Endothelial cell of umbilical vein (primary cell): Measurements from ENCODE around the gene HBE1. TPM values are rescaled to one million over a fixed set of nuclear protein-coding genes. Genes with fewer than 3 reads are reported as not detected.

Source experiments
- BruUV-seq: library from RNA; stranded (reverse); fragments of 400-500 nt; replicated peaks from 2 replicates; lab custom pipeline; 2021; lab: Mats Ljungman, UMichigan
- CTCF ChIA-PET: fragments of 300-600, 350-600 bp; sonication (Branson Sonifier 250); formaldehyde crosslinking; loops from one replicate; lab custom pipeline; 2021; ENCODE audit warnings: antibody characterized with exemption, inconsistent platforms; lab: Charles Lee
- POLR2A ChIA-PET: fragments of 300-600, 350-600 bp; sonication (Branson Sonifier 250); formaldehyde crosslinking; loops from one replicate; lab custom pipeline; 2021; ENCODE audit warnings: antibody characterized with exemption, inconsistent platforms; lab: Charles Lee
- DNase-seq: peaks from one replicate; pipeline ENCODE4 v3.0.0-alpha.2; 2011; ENCODE audit warnings: low read depth, low spot score
- FAIRE-seq: peaks from 2 replicates; lab custom pipeline; 2011; peaks lifted over from hg19 to GRCh38; lab: Jason Lieb, UNC
- H2AFZ ChIP-seq: 2 replicates; pipeline ENCODE4 v1.6.0; 2012; ENCODE audit warnings: low read depth, low read length, control low read depth, inconsistent platforms
- H3K27ac ChIP-seq: 2 replicates; pipeline ENCODE4 v1.5.1; 2011; ENCODE audit warnings: low read depth, mild to moderate bottlenecking, control low read depth, low read length, moderate library complexity; ENCODE audit not compliant: insufficient read depth
- H3K27me3 ChIP-seq, 2 experiments: 2 replicates each; pipeline versions ENCODE4 v1.6.0 to v1.6.1; 2011; ENCODE audit warnings: low read length in 2 of 2, mixed read lengths in 1 of 2; ENCODE audit not compliant: control insufficient read depth in 2 of 2, insufficient read depth in 2 of 2
- H3K36me3 ChIP-seq, 2 experiments: 2 replicates in 1 of 2; 3 replicates in 1 of 2; pipeline ENCODE4 v1.5.1; 2011; ENCODE audit warnings: low read length in 2 of 2, mild to moderate bottlenecking in 1 of 2, moderate library complexity in 1 of 2; ENCODE audit not compliant: control insufficient read depth in 2 of 2, insufficient read depth in 2 of 2; ENCODE audit errors: extremely low read depth in 1 of 2
- H3K4me1 ChIP-seq: 3 replicates; pipeline ENCODE4 v1.5.1; 2011; ENCODE audit warnings: mild to moderate bottlenecking, low read length; ENCODE audit not compliant: control insufficient read depth, insufficient read depth; ENCODE audit errors: extremely low read depth
- H3K4me2 ChIP-seq: 2 replicates; pipeline ENCODE4 v1.6.1; 2011; ENCODE audit warnings: low read length, control low read depth, mixed read lengths; ENCODE audit not compliant: insufficient read depth
- H3K4me3 ChIP-seq, 3 experiments: fragments of 200-600 bp in 1 of 3; sonication (generic), shearing (Covaris generic) in 1 of 3; replicated peaks in 1 of 3; 2 replicates each; pipeline ENCODE4 v1.5.1; 2011 to 2016; ENCODE audit warnings: control low read depth in 3 of 3, low read length in 3 of 3, mild to moderate bottlenecking in 2 of 3, inconsistent platforms in 1 of 3, low read depth in 1 of 3, moderate library complexity in 1 of 3; ENCODE audit not compliant: insufficient read depth in 1 of 3
- H3K79me2 ChIP-seq: 2 replicates; pipeline ENCODE4 v1.6.0; 2012; ENCODE audit warnings: low read length, inconsistent platforms; ENCODE audit not compliant: control insufficient read depth, insufficient read depth
- H3K9ac ChIP-seq: replicated peaks from 2 replicates; pipeline ENCODE3; 2011; ENCODE audit warnings: low read length, control low read depth; ENCODE audit not compliant: insufficient read depth; ENCODE audit errors: extremely low read depth
- H3K9me1 ChIP-seq: replicated peaks from 3 replicates; pipeline ENCODE4 v1.6.0; 2011; ENCODE audit warnings: mild to moderate bottlenecking, low read length; ENCODE audit not compliant: control insufficient read depth, insufficient read depth; ENCODE audit errors: extremely low read depth
- H3K9me3 ChIP-seq: replicated peaks from 2 replicates; pipeline ENCODE4 v1.5.1; 2012; ENCODE audit warnings: low read length, inconsistent platforms; ENCODE audit not compliant: control insufficient read depth, insufficient read depth
- H4K20me1 ChIP-seq: replicated peaks from 2 replicates; pipeline ENCODE3; 2011; ENCODE audit warnings: mild to moderate bottlenecking, low read length; ENCODE audit not compliant: control insufficient read depth, insufficient read depth; ENCODE audit errors: extremely low read depth
- EZH2 ChIP-seq: IDR thresholded peaks from 2 replicates; pipeline ENCODE4 v1.6.1; 2012; ENCODE audit warnings: borderline replicate concordance, low read depth, mild to moderate bottlenecking, moderate library complexity, low read length, inconsistent platforms; ENCODE audit not compliant: severe bottlenecking
- FOS ChIP-seq: IDR thresholded peaks from 2 replicates; pipeline ENCODE4 v1.6.1; 2011; ENCODE audit warnings: mild to moderate bottlenecking, low read length, moderate library complexity, borderline replicate concordance; ENCODE audit not compliant: insufficient read depth
- GATA2 ChIP-seq: IDR thresholded peaks from 2 replicates; pipeline ENCODE4 v1.7.0; 2011; ENCODE audit warnings: low read depth, mild to moderate bottlenecking, moderate library complexity, mixed read lengths, low read length; ENCODE audit not compliant: insufficient read length, insufficient read depth
- POLR2A ChIP-seq: IDR thresholded peaks from 2 replicates; pipeline ENCODE4 v1.6.1; 2012; ENCODE audit warnings: low read depth, mild to moderate bottlenecking, control low read depth, low read length
- POLR2AphosphoS5 ChIP-seq: IDR thresholded peaks from 2 replicates; pipeline ENCODE4 v1.6.1; 2012; ENCODE audit warnings: low read depth, mild to moderate bottlenecking, control low read depth, low read length, moderate library complexity; ENCODE audit not compliant: insufficient read depth
- dilution Hi-C: fragments of 300-500 bp; cut with MboI; formaldehyde crosslinking; loops from one replicate; pipeline ENCODE4 v1.15.0; 2019; ENCODE audit warnings: low sequenced_read_pairs; ENCODE audit not compliant: extremely low pct_ligation_motif_present
- intact Hi-C: fragments of 100-400 bp; cut with micrococcal nuclease; formaldehyde crosslinking; loops from one replicate; pipeline ENCODE4 v1.10.0; 2022
- polyA plus RNA-seq, 4 experiments: library from polyadenylated mRNA; depleted of rRNA in 3 of 4; stranded (reverse) in 3 of 4; unstranded in 1 of 4; fragments of >200 nt; gene quantifications; 2 replicates each; pipeline versions ENCODE4 v1.2.1 to v1.2.3, GENCODE V29; 2011 to 2012; ENCODE audit warnings: missing spikeins in 1 of 4
- total RNA-seq: library from RNA; stranded (reverse); gene quantifications from 2 replicates; pipeline ENCODE4 v1.2.3, GENCODE V29; 2021
- TF ChIP-seq, protein P1 (sequence below): IDR thresholded peaks from 2 replicates; pipeline ENCODE4 v1.6.1; 2011; ENCODE audit not compliant: insufficient read depth, insufficient read length
- TF ChIP-seq, protein P2 (sequence below), 2 donors: IDR thresholded peaks; 1 replicate in 1 of 2; 2 replicates in 1 of 2; pipeline ENCODE4 v1.5.1; 2011; ENCODE audit warnings: low read length in 2 of 2, mild to moderate bottlenecking in 2 of 2, moderate library complexity in 2 of 2, control low read depth in 1 of 2, inconsistent platforms in 1 of 2, low read depth in 1 of 2; ENCODE audit not compliant: insufficient read depth in 1 of 2; ENCODE audit errors: extremely low read depth in 1 of 2

Gene HBE1
- total and polyA plus RNA-seq, 2 donors (not counting 3 experiments of a cell fraction or from before 2014, with no cell fraction given): 0.37 TPM; not detected in 1

DNA sequence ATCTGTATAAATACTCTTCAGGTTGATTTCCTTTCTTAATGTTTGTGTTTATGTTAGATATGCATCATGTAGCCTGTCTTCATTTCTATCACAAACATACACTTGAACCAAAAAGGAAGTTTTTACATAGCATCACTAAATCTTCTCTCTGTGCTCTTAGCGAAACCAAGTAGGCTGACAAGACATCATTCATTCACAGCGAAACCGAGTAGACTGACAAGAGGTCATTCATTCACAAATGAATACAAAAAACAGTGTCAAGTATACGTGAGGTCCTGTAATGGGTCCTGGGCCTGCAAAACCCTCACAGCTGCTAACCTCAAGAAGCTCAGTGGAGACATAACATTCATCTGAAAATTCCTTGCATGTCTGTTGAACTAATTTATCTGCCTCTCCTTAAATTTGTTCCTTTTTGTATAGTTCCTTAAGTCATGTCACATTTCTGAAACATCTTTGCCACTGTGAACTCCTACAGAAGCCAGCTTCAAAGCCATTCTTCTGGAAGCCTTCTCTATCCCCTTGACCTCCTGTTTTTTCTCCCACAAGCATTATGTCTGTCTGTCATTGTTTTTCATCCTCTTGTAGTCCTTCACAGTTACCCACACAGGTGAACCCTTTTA is 9.8 kb upstream of the HBE1 start:
- ChIA-PET CTCF (interaction anchor here (1.2 kb wide), 1 partner anchor 1092 kb away, joined by 3 read pairs; no protein-coding TSS in a partner anchor), POLR2A (no interaction called here)
- Histone ChIP-seq H2AFZ (peak overlapping the region; percentile 60), H4K20me1 (no peaks in the 10 kb centered on the region), H3K9me3 (no peaks in the 10 kb centered on the region), H3K9ac (no peak overlapping the region), H3K4me1 (peaks cover 11% of the 10 kb centered on the region), H3K36me3 (no peaks in the 10 kb centered on the region), H3K27ac (peak overlapping the region; percentile 39), H3K4me2 (no peak overlapping the region), H3K4me3 (no peak overlapping the region), H3K9me1 (no peaks in the 10 kb centered on the region), H3K79me2 (no peaks in the 10 kb centered on the region), H3K27me3 (no peaks in the 10 kb centered on the region)
- intact Hi-C loops (loop anchor here (1.0 kb wide), 1 partner anchor 88 kb away; no protein-coding TSS in a partner anchor), dilution Hi-C loops (no loop called here)
- FAIRE-seq (no peak), DNase-seq (no peak)
- BruUV-seq: no TSS peak
- TF ChIP-seq POLR2A (no peak), EZH2 (no peak), FOS (no peak), GATA2 (no peak), POLR2AphosphoS5 (no peak)
- TF ChIP-seq, protein P1, sequence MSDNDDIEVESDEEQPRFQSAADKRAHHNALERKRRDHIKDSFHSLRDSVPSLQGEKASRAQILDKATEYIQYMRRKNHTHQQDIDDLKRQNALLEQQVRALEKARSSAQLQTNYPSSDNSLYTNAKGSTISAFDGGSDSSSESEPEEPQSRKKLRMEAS: no peak
- TF ChIP-seq, protein P2, sequence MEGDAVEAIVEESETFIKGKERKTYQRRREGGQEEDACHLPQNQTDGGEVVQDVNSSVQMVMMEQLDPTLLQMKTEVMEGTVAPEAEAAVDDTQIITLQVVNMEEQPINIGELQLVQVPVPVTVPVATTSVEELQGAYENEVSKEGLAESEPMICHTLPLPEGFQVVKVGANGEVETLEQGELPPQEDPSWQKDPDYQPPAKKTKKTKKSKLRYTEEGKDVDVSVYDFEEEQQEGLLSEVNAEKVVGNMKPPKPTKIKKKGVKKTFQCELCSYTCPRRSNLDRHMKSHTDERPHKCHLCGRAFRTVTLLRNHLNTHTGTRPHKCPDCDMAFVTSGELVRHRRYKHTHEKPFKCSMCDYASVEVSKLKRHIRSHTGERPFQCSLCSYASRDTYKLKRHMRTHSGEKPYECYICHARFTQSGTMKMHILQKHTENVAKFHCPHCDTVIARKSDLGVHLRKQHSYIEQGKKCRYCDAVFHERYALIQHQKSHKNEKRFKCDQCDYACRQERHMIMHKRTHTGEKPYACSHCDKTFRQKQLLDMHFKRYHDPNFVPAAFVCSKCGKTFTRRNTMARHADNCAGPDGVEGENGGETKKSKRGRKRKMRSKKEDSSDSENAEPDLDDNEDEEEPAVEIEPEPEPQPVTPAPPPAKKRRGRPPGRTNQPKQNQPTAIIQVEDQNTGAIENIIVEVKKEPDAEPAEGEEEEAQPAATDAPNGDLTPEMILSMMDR (IDR thresholded peaks at IDR 0.05; ENCODE audit: extremely low read depth in 1 of 2, insufficient read depth in 1 of 2, low read depth in 1 of 2, low read length in 2 of 2): no peak
